HepG2 (cell line): ENCODE data around the gene PERP. TPM values are rescaled to one million over a fixed set of nuclear protein-coding genes. Genes with fewer than 3 reads are reported as not detected.
A peak's percentile ranks its signal among the peaks of the same experiment; 100 is the strongest.

Experiments used
- CAMTA2 ChIP-seq: sonication (generic); formaldehyde crosslinking; IDR thresholded peaks from 2 replicates; pipeline ENCODE4 v1.4.0; 2020; ENCODE audit warnings: mild to moderate bottlenecking, missing genetic modification reagents, borderline replicate concordance
- CTCF ChIP-seq: sonication (generic); formaldehyde crosslinking; IDR thresholded peaks from 2 replicates; pipeline ENCODE4 v1.5.0; 2020; ENCODE audit warnings: mild to moderate bottlenecking, missing genetic modification reagents, moderate library complexity
- DMAP1 ChIP-seq: IDR thresholded peaks from 2 replicates; pipeline ENCODE4 v1.6.1; 2016
- HIVEP1 ChIP-seq: sonication (generic); formaldehyde crosslinking; IDR thresholded peaks from 2 replicates; pipeline ENCODE4 v1.4.0; 2020; ENCODE audit warnings: mild to moderate bottlenecking, missing genetic modification reagents
- NCOA5 ChIP-seq: sonication (generic); formaldehyde crosslinking; IDR thresholded peaks from 2 replicates; pipeline ENCODE4 v1.4.0; 2020; ENCODE audit warnings: missing genetic modification reagents
- NR2F1 ChIP-seq, 2 experiments: fragments of 450-650 bp in 1 of 2; formaldehyde crosslinking in 1 of 2; IDR thresholded peaks; 2 replicates each; pipeline versions ENCODE4 v1.5.0 to v1.6.1; 2016 to 2020; ENCODE audit warnings: mild to moderate bottlenecking in 1 of 2, missing compliant biosample characterization in 1 of 2, missing genetic modification reagents in 1 of 2, moderate library complexity in 1 of 2
- POLR2A ChIP-seq, 2 experiments: IDR thresholded peaks; 2 replicates each; pipeline ENCODE4 v1.6.1; 2011; ENCODE audit warnings: low read depth in 2 of 2, low read length in 2 of 2, mild to moderate bottlenecking in 1 of 2, moderate library complexity in 1 of 2; ENCODE audit not compliant: insufficient read depth in 1 of 2
- POLR2AphosphoS5 ChIP-seq: IDR thresholded peaks from 2 replicates; pipeline ENCODE4 v1.6.1; 2012; ENCODE audit warnings: low read depth, low read length
- STAT5B ChIP-seq: sonication (generic); formaldehyde crosslinking; IDR thresholded peaks from 2 replicates; pipeline ENCODE4 v1.4.0; 2020; ENCODE audit warnings: missing genetic modification reagents
- TBX3 ChIP-seq: fragments of 450-650 bp; IDR thresholded peaks from 2 replicates; pipeline ENCODE4 v1.6.1; 2017; ENCODE audit warnings: antibody characterized with exemption, mild to moderate bottlenecking, inconsistent platforms, borderline replicate concordance
- TP53 ChIP-seq: sonication (generic); formaldehyde crosslinking; conservative IDR thresholded peaks from 2 replicates; pipeline ENCODE4 v1.4.0; 2020; ENCODE audit warnings: missing genetic modification reagents
- ZBTB43 ChIP-seq: sonication (generic); formaldehyde crosslinking; conservative IDR thresholded peaks from 2 replicates; pipeline ENCODE4 v1.4.0; 2020; ENCODE audit warnings: missing genetic modification reagents
- ZFP37 ChIP-seq: sonication (generic); formaldehyde crosslinking; IDR thresholded peaks from 2 replicates; pipeline ENCODE4 v1.4.0; 2020; ENCODE audit warnings: missing genetic modification reagents, borderline replicate concordance
- ZNF205 ChIP-seq: IDR thresholded peaks from 2 replicates; pipeline ENCODE4 v1.6.1; 2018; ENCODE audit warnings: missing biosample characterization, missing genetic modification reagents
- ZNF670 ChIP-seq: sonication (generic); formaldehyde crosslinking; IDR thresholded peaks from 2 replicates; pipeline ENCODE4 v1.8.0; 2022; ENCODE audit warnings: mild to moderate bottlenecking, missing genetic modification reagents, borderline replicate concordance
- ZNF768 ChIP-seq: sonication (generic); formaldehyde crosslinking; IDR thresholded peaks from 2 replicates; pipeline ENCODE4 v1.4.0; 2020; ENCODE audit warnings: missing genetic modification reagents
- ZNF782 ChIP-seq: sonication (generic); formaldehyde crosslinking; IDR thresholded peaks from 2 replicates; pipeline ENCODE4 v1.4.0; 2020; ENCODE audit warnings: missing genetic modification reagents, mild to moderate bottlenecking, borderline replicate concordance
- ZSCAN9 ChIP-seq: IDR thresholded peaks from 2 replicates; pipeline ENCODE4 v1.6.1; 2016; ENCODE audit warnings: borderline replicate concordance
- polyA plus RNA-seq, 8 experiments: library from polyadenylated mRNA; depleted of rRNA in 3 of 8; stranded (reverse) in 7 of 8; unstranded in 1 of 8; fragments of >200 nt; fragmentation: Illumina TruSeq in 4 of 8; extraction: Trizol in 4 of 8; gene quantifications; 2 replicates each; pipeline versions ENCODE4 v1.2.1 to v1.2.3, GENCODE V29; 2011 to 2016; ENCODE audit warnings: low read depth in 4 of 8, missing spikeins in 1 of 8, mixed read lengths in 1 of 8; ENCODE audit not compliant: insufficient read depth in 1 of 8
- total RNA-seq, 5 experiments: library from RNA; depleted of rRNA; stranded (reverse); fragments of >200 nt; fragmentation: Illumina TruSeq; extraction: Trizol; gene quantifications; 2 replicates each; pipeline ENCODE4 v1.2.3, GENCODE V29; 2016; ENCODE audit warnings: low read depth in 1 of 5
- TF ChIP-seq, protein P1 (sequence below): sonication (generic); formaldehyde crosslinking; IDR thresholded peaks from 2 replicates; pipeline ENCODE4 v1.8.0; 2022; ENCODE audit warnings: low read depth, missing genetic modification reagents
- TF ChIP-seq, protein P2 (sequence below): sonication (generic); formaldehyde crosslinking; IDR thresholded peaks from 2 replicates; pipeline ENCODE4 v1.4.0; 2020; ENCODE audit warnings: missing genetic modification reagents
- TF ChIP-seq, protein P3 (sequence below): sonication (generic); formaldehyde crosslinking; IDR thresholded peaks from 2 replicates; pipeline ENCODE4 v1.5.1; 2020; ENCODE audit warnings: missing genetic modification reagents, mild to moderate bottlenecking, borderline replicate concordance

The PERP gene
- total and polyA plus RNA-seq, 2 of the 13 experiments (the other 11 are each of a cell fraction or from before 2014, with no cell fraction given), result 26.0 to 53.0 TPM

- TF ChIP-seq, protein P1, sequence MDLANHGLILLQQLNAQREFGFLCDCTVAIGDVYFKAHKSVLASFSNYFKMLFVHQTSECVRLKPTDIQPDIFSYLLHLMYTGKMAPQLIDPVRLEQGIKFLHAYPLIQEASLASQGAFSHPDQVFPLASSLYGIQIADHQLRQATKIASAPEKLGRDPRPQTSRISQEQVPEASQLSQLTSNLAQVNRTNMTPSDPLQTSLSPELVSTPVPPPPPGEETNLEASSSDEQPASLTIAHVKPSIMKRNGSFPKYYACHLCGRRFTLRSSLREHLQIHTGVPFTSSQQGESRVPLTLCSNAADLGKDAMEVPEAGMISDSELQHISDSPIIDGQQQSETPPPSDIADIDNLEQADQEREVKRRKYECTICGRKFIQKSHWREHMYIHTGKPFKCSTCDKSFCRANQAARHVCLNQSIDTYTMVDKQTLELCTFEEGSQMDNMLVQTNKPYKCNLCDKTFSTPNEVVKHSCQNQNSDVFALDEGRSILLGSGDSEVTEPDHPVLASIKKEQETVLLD, result 0 out of 2 replicates have a peak, but pooled peaks have one; percentile 10
- TF ChIP-seq POLR2AphosphoS5 (0 out of 2 replicates have a peak, but pooled peaks have one; percentile 45), ZNF205 (peak; percentile 26; the same call in 1 of the 2 replicates), CAMTA2 (CRISPR knock-in tag) (no peak), ZSCAN9 (CRISPR knock-in tag) (no peak), TBX3 (no peak), TP53 (CRISPR knock-in tag) (no peak), CTCF (peak; percentile 40; the same call in 1 of the 2 replicates), NR2F1 (CRISPR knock-in tag; IDR thresholded peaks at IDR 0.05) (peak; percentile 84 to 88), ZFP37 (peak; percentile 1; the same call in 1 of the 2 replicates), STAT5B (no peak), NCOA5 (CRISPR knock-in tag) (no peak), ZNF768 (CRISPR knock-in tag) (no peak), POLR2A (IDR thresholded peaks at IDR 0.05; ENCODE audit: insufficient read depth in 1 of 2, low read depth in 2 of 2, low read length in 2 of 2) (peak in 1 of 2 experiments; percentile 56; a peak in 2 of 4 replicates), ZNF670 (CRISPR knock-in tag) (no peak), ZNF782 (CRISPR knock-in tag) (no peak), DMAP1 (0 out of 2 replicates have a peak, but pooled peaks have one; percentile 14), ZBTB43 (CRISPR knock-in tag) (0 out of 2 replicates have a peak, but pooled peaks have one; percentile 14), HIVEP1 (no peak)
- TF ChIP-seq, protein P2, sequence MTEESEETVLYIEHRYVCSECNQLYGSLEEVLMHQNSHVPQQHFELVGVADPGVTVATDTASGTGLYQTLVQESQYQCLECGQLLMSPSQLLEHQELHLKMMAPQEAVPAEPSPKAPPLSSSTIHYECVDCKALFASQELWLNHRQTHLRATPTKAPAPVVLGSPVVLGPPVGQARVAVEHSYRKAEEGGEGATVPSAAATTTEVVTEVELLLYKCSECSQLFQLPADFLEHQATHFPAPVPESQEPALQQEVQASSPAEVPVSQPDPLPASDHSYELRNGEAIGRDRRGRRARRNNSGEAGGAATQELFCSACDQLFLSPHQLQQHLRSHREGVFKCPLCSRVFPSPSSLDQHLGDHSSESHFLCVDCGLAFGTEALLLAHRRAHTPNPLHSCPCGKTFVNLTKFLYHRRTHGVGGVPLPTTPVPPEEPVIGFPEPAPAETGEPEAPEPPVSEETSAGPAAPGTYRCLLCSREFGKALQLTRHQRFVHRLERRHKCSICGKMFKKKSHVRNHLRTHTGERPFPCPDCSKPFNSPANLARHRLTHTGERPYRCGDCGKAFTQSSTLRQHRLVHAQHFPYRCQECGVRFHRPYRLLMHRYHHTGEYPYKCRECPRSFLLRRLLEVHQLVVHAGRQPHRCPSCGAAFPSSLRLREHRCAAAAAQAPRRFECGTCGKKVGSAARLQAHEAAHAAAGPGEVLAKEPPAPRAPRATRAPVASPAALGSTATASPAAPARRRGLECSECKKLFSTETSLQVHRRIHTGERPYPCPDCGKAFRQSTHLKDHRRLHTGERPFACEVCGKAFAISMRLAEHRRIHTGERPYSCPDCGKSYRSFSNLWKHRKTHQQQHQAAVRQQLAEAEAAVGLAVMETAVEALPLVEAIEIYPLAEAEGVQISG, result no peak
- TF ChIP-seq, protein P3, sequence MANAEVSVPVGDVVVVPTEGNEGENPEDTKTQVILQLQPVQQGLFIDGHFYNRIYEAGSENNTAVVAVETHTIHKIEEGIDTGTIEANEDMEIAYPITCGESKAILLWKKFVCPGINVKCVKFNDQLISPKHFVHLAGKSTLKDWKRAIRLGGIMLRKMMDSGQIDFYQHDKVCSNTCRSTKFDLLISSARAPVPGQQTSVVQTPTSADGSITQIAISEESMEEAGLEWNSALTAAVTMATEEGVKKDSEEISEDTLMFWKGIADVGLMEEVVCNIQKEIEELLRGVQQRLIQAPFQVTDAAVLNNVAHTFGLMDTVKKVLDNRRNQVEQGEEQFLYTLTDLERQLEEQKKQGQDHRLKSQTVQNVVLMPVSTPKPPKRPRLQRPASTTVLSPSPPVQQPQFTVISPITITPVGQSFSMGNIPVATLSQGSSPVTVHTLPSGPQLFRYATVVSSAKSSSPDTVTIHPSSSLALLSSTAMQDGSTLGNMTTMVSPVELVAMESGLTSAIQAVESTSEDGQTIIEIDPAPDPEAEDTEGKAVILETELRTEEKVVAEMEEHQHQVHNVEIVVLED (CRISPR knock-in tag), result no peak
Observed at GRCh38 chr6:138107752-138108592, 753 bp upstream of the PERP start (continued).
